HepG2 (cell line): ENCODE data around the gene NOL4L. TPM values are rescaled to one million over a fixed set of nuclear protein-coding genes. Genes with fewer than 3 reads are reported as not detected.
A peak's percentile ranks its signal among the peaks of the same experiment; 100 is the strongest.

Source experiments
- BRCA1 ChIP-seq: sonication (generic); formaldehyde crosslinking; IDR thresholded peaks from 2 replicates; pipeline ENCODE4 v1.4.0; 2020; ENCODE audit warnings: missing genetic modification reagents
- CHCHD3 ChIP-seq: sonication (generic); formaldehyde crosslinking; IDR thresholded peaks from 2 replicates; pipeline ENCODE4 v1.8.0; 2022; ENCODE audit warnings: mild to moderate bottlenecking, missing genetic modification reagents, moderate library complexity
- KDM5B ChIP-seq: sonication (generic); formaldehyde crosslinking; IDR thresholded peaks from 2 replicates; pipeline ENCODE4 v1.4.0; 2020; ENCODE audit warnings: missing genetic modification reagents, mild to moderate bottlenecking, borderline replicate concordance
- MAZ ChIP-seq, 2 experiments: sonication (generic) in 1 of 2; formaldehyde crosslinking in 1 of 2; IDR thresholded peaks; 2 replicates each; pipeline versions ENCODE4 v1.5.0 to v1.6.1; 2012 to 2020; ENCODE audit warnings: low read depth in 2 of 2, mild to moderate bottlenecking in 2 of 2, borderline replicate concordance in 1 of 2, improper control_type of control experiment in 1 of 2, low read length in 1 of 2, missing genetic modification reagents in 1 of 2, moderate library complexity in 1 of 2
- NBN ChIP-seq: fragments of 450-650 bp; conservative IDR thresholded peaks from 2 replicates; pipeline ENCODE4 v1.6.1; 2017
- PPARG ChIP-seq: conservative IDR thresholded peaks from 2 replicates; pipeline ENCODE4 v1.6.1; 2016; ENCODE audit warnings: missing biosample characterization, missing genetic modification reagents
- RARA ChIP-seq: IDR thresholded peaks from 2 replicates; pipeline ENCODE4 v1.6.1; 2016; ENCODE audit warnings: missing genetic modification reagents, missing compliant biosample characterization
- RFX1 ChIP-seq: fragments of 450-650 bp; IDR thresholded peaks from 2 replicates; pipeline ENCODE4 v1.6.1; 2017
- SMAD3 ChIP-seq: sonication (generic); formaldehyde crosslinking; IDR thresholded peaks from 2 replicates; pipeline ENCODE4 v1.4.0; 2020; ENCODE audit warnings: missing genetic modification reagents
- SNAPC2 ChIP-seq: sonication (generic); formaldehyde crosslinking; IDR thresholded peaks from 2 replicates; pipeline ENCODE4 v1.8.1; 2022; ENCODE audit warnings: mild to moderate bottlenecking, missing genetic modification reagents
- SRSF9 ChIP-seq: fragments of 200-400 bp; formaldehyde crosslinking; IDR thresholded peaks from 2 replicates; pipeline ENCODE4 v1.6.1; 2018; ENCODE audit warnings: borderline replicate concordance, mild to moderate bottlenecking, low read depth, low read length; ENCODE audit not compliant: insufficient read depth, poor library complexity, severe bottlenecking
- TCF7L2 ChIP-seq: IDR thresholded peaks from 2 replicates; pipeline ENCODE4 v1.6.1; 2011; ENCODE audit warnings: mild to moderate bottlenecking, low read depth, low read length, moderate library complexity
- WIZ ChIP-seq: sonication (generic); formaldehyde crosslinking; IDR thresholded peaks from 2 replicates; pipeline ENCODE4 v1.5.1; 2020; ENCODE audit warnings: mild to moderate bottlenecking, missing genetic modification reagents
- ZBTB38 ChIP-seq: sonication (generic); formaldehyde crosslinking; IDR thresholded peaks from 2 replicates; pipeline ENCODE4 v1.5.1; 2020; ENCODE audit warnings: mild to moderate bottlenecking, missing genetic modification reagents
- ZNF143 ChIP-seq: sonication (generic); formaldehyde crosslinking; IDR thresholded peaks from 2 replicates; pipeline ENCODE4 v1.4.0; 2020; ENCODE audit warnings: missing genetic modification reagents
- ZNF329 ChIP-seq: sonication (generic); formaldehyde crosslinking; IDR thresholded peaks from 2 replicates; pipeline ENCODE4 v1.9.0; 2021; ENCODE audit warnings: low read depth, mild to moderate bottlenecking, missing genetic modification reagents
- ZNF567 ChIP-seq: sonication (generic); formaldehyde crosslinking; IDR thresholded peaks from 2 replicates; pipeline ENCODE4 v1.8.1; 2023; ENCODE audit warnings: mild to moderate bottlenecking, missing genetic modification reagents, borderline replicate concordance
- ZNF572 ChIP-seq: sonication (generic); formaldehyde crosslinking; IDR thresholded peaks from 2 replicates; pipeline ENCODE4 v1.5.1; 2020; ENCODE audit warnings: mild to moderate bottlenecking, missing genetic modification reagents
- ZNF724P ChIP-seq: sonication (generic); formaldehyde crosslinking; IDR thresholded peaks from 2 replicates; pipeline ENCODE4 v1.8.0; 2022; ENCODE audit warnings: missing genetic modification reagents, borderline replicate concordance
- polyA plus RNA-seq, 8 experiments: library from polyadenylated mRNA; depleted of rRNA in 3 of 8; stranded (reverse) in 7 of 8; unstranded in 1 of 8; fragments of >200 nt; fragmentation: Illumina TruSeq in 4 of 8; extraction: Trizol in 4 of 8; gene quantifications; 2 replicates each; pipeline versions ENCODE4 v1.2.1 to v1.2.3, GENCODE V29; 2011 to 2016; ENCODE audit warnings: low read depth in 4 of 8, missing spikeins in 1 of 8, mixed read lengths in 1 of 8; ENCODE audit not compliant: insufficient read depth in 1 of 8
- total RNA-seq, 5 experiments: library from RNA; depleted of rRNA; stranded (reverse); fragments of >200 nt; fragmentation: Illumina TruSeq; extraction: Trizol; gene quantifications; 2 replicates each; pipeline ENCODE4 v1.2.3, GENCODE V29; 2016; ENCODE audit warnings: low read depth in 1 of 5
- TF ChIP-seq, protein P1 (sequence below): sonication (generic); formaldehyde crosslinking; IDR thresholded peaks from 2 replicates; pipeline ENCODE4 v1.4.0; 2020; ENCODE audit warnings: mild to moderate bottlenecking, missing genetic modification reagents
- TF ChIP-seq, protein P2 (sequence below): sonication (generic); formaldehyde crosslinking; IDR thresholded peaks from 2 replicates; pipeline ENCODE4 v1.5.0; 2020; ENCODE audit warnings: mild to moderate bottlenecking, missing genetic modification reagents
- TF ChIP-seq, protein P3 (sequence below): sonication (generic); formaldehyde crosslinking; IDR thresholded peaks from 2 replicates; pipeline ENCODE4 v1.4.0; 2020; ENCODE audit warnings: missing genetic modification reagents
- TF ChIP-seq, protein P4 (sequence below): IDR thresholded peaks from 2 replicates; pipeline ENCODE4 v1.6.1; 2016

Gene NOL4L
- total and polyA plus RNA-seq, 2 of the 13 experiments (the other 11 are each of a cell fraction or from before 2014, with no cell fraction given) = 16.6 to 35.4 TPM

DNA sequence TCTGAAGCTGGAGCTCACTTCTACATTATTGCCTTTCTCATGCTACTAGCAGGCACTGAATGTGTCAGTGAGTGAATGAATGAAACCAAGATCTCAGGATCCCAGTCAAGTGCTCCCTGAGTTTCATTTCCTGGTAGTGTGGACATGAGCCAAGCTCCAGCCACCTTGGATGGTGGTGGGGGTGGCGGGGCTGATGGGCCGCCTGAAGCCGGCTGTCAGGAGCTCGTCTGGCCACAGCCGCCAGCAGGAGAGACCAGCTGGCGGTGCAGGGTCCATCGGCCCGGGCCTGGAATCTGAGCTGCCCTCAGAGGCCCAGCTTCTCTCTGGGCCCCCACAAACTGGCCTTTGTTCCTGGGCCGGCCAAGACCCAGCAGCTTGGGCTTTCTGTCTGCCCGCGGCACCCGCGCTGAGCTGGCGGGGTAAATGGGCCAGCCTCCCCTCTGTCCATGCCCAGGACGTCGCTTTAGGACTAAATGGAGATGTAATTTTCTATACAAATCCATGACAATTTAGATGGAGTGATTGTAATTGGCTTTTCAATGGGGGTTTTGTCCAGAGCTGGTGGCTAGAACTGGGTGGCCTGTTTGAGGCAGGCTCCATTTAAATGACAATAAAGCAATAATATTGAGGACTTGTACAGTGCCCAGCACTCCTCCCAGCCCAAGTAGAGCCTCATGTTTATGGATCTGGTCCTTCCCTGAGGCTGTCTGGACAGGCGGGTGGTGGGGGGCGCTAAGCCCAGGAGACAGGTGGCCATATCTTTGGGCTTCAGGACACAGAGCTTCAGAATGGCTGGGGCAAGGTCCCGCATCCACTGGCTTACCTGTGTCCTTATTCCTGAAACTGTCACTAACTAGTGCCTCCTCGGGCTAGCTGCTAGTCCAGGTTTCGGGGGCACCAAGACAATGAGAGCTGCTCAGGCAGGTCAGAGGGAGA, 43.5 kb downstream of the NOL4L start (continued):
- TF ChIP-seq, protein P1, sequence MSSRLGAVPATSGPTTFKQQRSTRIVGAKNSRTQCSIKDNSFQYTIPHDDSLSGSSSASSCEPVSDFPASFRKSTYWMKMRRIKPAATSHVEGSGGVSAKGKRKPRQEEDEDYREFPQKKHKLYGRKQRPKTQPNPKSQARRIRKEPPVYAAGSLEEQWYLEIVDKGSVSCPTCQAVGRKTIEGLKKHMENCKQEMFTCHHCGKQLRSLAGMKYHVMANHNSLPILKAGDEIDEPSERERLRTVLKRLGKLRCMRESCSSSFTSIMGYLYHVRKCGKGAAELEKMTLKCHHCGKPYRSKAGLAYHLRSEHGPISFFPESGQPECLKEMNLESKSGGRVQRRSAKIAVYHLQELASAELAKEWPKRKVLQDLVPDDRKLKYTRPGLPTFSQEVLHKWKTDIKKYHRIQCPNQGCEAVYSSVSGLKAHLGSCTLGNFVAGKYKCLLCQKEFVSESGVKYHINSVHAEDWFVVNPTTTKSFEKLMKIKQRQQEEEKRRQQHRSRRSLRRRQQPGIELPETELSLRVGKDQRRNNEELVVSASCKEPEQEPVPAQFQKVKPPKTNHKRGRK = no peak; the same call in none of the 2 replicates
- TF ChIP-seq ZNF143 (CRISPR knock-in tag) (peak; percentile 69), PPARG (CRISPR knock-in tag) (peak; percentile 88), NBN (no peak), ZBTB38 (peak; percentile 93), MAZ (IDR thresholded peaks at IDR 0.05; ENCODE audit: borderline replicate concordance, low read depth, low read length) (peak; percentile 86), MAZ (CRISPR knock-in tag; IDR thresholded peaks at IDR 0.05; ENCODE audit: low read depth) (peak; percentile 92), SRSF9 (no peak), RFX1 (no peak), ZNF329 (CRISPR knock-in tag) (peak; percentile 70), ZNF572 (CRISPR knock-in tag) (no peak), SMAD3 (CRISPR knock-in tag) (peak; percentile 93), SNAPC2 (CRISPR knock-in tag) (0 out of 2 replicates have a peak, but pooled peaks have one; percentile 66), TCF7L2 (no peak), CHCHD3 (CRISPR knock-in tag) (no peak), RARA (CRISPR knock-in tag) (peak; percentile 93), KDM5B (peak; percentile 95), BRCA1 (CRISPR knock-in tag) (peak; percentile 99), WIZ (CRISPR knock-in tag) (peak; percentile 66; the same call in 1 of the 2 replicates), ZNF567 (CRISPR knock-in tag) (peak; percentile 98; the same call in 1 of the 2 replicates), ZNF724P (CRISPR knock-in tag) (peak; percentile 86; the same call in 1 of the 2 replicates)
- TF ChIP-seq, protein P2, sequence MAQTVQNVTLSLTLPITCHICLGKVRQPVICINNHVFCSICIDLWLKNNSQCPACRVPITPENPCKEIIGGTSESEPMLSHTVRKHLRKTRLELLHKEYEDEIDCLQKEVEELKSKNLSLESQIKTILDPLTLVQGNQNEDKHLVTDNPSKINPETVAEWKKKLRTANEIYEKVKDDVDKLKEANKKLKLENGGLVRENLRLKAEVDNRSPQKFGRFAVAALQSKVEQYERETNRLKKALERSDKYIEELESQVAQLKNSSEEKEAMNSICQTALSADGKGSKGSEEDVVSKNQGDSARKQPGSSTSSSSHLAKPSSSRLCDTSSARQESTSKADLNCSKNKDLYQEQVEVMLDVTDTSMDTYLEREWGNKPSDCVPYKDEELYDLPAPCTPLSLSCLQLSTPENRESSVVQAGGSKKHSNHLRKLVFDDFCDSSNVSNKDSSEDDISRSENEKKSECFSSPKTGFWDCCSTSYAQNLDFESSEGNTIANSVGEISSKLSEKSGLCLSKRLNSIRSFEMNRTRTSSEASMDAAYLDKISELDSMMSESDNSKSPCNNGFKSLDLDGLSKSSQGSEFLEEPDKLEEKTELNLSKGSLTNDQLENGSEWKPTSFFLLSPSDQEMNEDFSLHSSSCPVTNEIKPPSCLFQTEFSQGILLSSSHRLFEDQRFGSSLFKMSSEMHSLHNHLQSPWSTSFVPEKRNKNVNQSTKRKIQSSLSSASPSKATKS (CRISPR knock-in tag) = no peak
- TF ChIP-seq, protein P3, sequence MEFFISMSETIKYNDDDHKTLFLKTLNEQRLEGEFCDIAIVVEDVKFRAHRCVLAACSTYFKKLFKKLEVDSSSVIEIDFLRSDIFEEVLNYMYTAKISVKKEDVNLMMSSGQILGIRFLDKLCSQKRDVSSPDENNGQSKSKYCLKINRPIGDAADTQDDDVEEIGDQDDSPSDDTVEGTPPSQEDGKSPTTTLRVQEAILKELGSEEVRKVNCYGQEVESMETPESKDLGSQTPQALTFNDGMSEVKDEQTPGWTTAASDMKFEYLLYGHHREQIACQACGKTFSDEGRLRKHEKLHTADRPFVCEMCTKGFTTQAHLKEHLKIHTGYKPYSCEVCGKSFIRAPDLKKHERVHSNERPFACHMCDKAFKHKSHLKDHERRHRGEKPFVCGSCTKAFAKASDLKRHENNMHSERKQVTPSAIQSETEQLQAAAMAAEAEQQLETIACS (CRISPR knock-in tag) = peak; percentile 73; the same call in 1 of the 2 replicates
- TF ChIP-seq, protein P4, sequence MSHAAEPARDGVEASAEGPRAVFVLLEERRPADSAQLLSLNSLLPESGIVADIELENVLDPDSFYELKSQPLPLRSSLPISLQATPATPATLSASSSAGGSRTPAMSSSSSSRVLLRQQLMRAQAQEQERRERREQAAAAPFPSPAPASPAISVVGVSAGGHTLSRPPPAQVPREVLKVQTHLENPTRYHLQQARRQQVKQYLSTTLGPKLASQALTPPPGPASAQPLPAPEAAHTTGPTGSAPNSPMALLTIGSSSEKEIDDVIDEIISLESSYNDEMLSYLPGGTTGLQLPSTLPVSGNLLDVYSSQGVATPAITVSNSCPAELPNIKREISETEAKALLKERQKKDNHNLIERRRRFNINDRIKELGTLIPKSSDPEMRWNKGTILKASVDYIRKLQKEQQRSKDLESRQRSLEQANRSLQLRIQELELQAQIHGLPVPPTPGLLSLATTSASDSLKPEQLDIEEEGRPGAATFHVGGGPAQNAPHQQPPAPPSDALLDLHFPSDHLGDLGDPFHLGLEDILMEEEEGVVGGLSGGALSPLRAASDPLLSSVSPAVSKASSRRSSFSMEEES = peak; percentile 87; the same call in 1 of the 2 replicates
